HUES64 (cell line): ENCODE data around the gene ADCY9.

Source experiments
- H3K27ac ChIP-seq: 2 replicates; pipeline ENCODE4 v1.7.0; 2013; ENCODE audit warnings: low read depth, low read length, inconsistent platforms
- H3K27me3 ChIP-seq: 2 replicates; pipeline ENCODE4 v1.6.1; 2013; ENCODE audit warnings: mild to moderate bottlenecking, low read length; ENCODE audit not compliant: insufficient read depth
- H3K36me3 ChIP-seq: 2 replicates; pipeline ENCODE4 v1.6.1; 2013; ENCODE audit warnings: mild to moderate bottlenecking, low read length; ENCODE audit not compliant: insufficient read depth
- H3K4me1 ChIP-seq: 2 replicates; pipeline ENCODE4 v1.6.1; 2013; ENCODE audit warnings: mild to moderate bottlenecking, low read length, moderate library complexity; ENCODE audit not compliant: insufficient read depth
- H3K4me3 ChIP-seq: 2 replicates; pipeline ENCODE4 v1.5.1; 2013; ENCODE audit warnings: mild to moderate bottlenecking, low read length, moderate library complexity
- H3K9ac ChIP-seq: 2 replicates; pipeline ENCODE4 v1.6.1; 2013; ENCODE audit warnings: mild to moderate bottlenecking, low read depth, low read length
- H3K9me3 ChIP-seq: 2 replicates; pipeline ENCODE4 v1.6.1; 2013; ENCODE audit warnings: low read depth, low read length; ENCODE audit not compliant: insufficient read depth
- WGBS: fragments of 150-250, 120-280 bp; methylation state at CpG from one replicate; pipeline ENCODE4 v1.1.7; 2013; ENCODE audit warnings: missing lambda C conversion rate; 5-methylcytosine and 5-hydroxymethylcytosine counted together

ADCY9 gene

DNA sequence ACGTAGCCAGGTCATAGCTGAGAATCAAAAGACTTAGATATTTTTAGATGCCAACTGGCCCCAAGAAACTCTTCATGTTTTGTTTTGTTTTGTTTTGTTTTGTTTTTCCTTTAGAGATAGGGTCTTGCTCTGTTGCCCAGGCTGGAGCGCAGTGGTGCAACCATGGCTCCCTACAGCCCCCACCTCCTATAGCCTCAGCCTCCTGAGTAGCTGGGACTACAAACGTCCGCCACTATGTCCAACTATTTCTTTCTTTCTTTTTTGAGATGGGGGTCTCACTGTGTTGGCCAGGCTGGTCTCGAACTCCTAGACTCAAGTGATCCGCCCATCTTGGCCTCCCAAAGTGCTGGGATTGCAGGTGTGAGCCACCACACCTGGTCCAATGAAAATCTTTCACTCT is 107.1 kb downstream of the ADCY9 start:
- Histone ChIP-seq H3K4me3 (no peak overlapping the region), H3K9ac (no peak overlapping the region), H3K27me3 (no peaks in the 10 kb centered on the region), H3K4me1 (peaks cover 26% of the 10 kb centered on the region), H3K9me3 (no peaks in the 10 kb centered on the region), H3K36me3 (no peaks in the 10 kb centered on the region), H3K27ac (no peak overlapping the region)
- 91% methylated on average over 6 of the region's 6 CpGs for WGBS

DNA sequence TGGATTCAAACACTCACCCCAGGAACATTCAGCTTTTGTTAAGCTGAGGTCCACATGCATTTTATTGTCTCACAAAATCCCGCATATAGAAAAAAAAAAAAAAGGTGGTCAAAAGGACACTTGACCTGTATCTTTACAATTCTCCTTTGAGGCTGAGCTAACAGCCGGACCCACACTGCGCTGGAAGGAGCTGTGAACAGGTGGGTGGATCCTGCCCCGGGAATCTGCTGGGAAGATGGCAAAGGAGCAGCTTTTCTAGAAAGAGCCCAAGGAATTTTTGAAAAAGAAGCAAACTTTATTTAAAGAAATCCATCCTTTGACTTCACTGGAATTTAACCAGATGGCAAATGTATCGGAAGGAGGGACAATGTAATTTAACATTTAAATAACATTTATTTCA is 108.1 kb downstream of the ADCY9 start:
- Histone ChIP-seq H3K36me3 (no peaks in the 10 kb centered on the region), H3K4me1 (peaks cover 19% of the 10 kb centered on the region), H3K27me3 (no peaks in the 10 kb centered on the region), H3K27ac (no peak overlapping the region), H3K4me3 (no peak overlapping the region), H3K9me3 (no peaks in the 10 kb centered on the region), H3K9ac (no peak overlapping the region)
- WGBS: 52% methylated on average over 4 of the region's 5 CpGs

DNA sequence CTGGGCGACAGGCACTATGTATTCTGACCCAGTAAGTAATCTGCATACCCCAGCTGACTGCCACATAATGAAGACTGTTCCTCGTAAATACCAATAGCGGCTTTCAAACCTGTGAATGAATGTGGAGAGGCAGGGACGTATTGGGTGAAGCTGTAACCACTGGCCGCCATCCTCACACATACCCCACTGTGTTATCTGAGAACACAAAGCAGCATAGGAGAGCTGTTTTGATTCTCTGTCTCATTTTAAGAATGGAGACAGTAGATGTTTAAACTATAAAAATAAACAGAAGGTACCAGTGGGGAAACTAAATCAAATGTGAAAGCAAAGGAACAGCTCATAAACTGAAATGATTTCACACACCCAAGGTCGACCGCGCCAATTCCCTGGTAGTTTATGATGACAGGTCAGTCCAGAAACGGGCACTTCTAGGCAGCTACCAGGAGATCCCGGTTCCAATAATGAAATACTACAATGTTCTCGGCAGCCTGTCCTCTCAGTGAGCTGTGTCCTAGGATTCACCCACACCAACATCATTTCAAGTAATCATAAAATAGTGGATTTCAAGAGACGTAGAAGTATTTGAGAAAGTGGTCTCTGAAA is 109.7 kb downstream of the ADCY9 start:
- H3K27me3 ChIP-seq: no peaks in the 10 kb centered on the region
- no peak overlapping the region for H3K9ac ChIP-seq
- H3K9me3 ChIP-seq: no peaks in the 10 kb centered on the region
- H3K27ac ChIP-seq: no peak overlapping the region
- H3K4me3 ChIP-seq: no peak overlapping the region
- WGBS: 92% methylated on average over 8 of the region's 12 CpGs
- peaks cover 13% of the 10 kb centered on the region for H3K4me1 ChIP-seq
- H3K36me3 ChIP-seq: no peaks in the 10 kb centered on the region

DNA sequence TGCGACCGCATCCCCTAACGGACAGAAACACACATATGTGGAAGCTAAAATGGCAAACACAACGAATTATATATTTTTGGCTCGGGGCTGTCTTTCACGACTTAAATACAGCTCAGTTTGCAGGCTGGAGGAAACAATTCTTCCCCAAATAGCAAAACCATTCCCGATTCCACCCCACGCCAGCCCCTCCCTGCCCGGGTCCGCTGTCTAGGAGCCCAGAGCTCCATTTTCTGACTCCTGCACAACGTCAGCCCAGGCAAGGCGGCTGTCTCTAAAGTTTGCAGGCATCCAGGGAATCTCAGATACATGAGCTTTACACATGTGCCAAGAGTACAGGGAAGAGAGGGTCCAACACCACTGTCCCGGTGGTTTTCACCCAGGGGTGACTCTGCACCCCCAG is 110.5 kb downstream of the ADCY9 start:
- H3K36me3 ChIP-seq: no peaks in the 10 kb centered on the region
- 93% methylated on average over 13 of the region's 13 CpGs for WGBS
- no peak overlapping the region for H3K4me3 ChIP-seq
- H3K9me3 ChIP-seq: no peaks in the 10 kb centered on the region
- H3K9ac ChIP-seq: no peak overlapping the region
- no peaks in the 10 kb centered on the region for H3K27me3 ChIP-seq
- no peak overlapping the region for H3K27ac ChIP-seq
- peaks cover 13% of the 10 kb centered on the region for H3K4me1 ChIP-seq

DNA sequence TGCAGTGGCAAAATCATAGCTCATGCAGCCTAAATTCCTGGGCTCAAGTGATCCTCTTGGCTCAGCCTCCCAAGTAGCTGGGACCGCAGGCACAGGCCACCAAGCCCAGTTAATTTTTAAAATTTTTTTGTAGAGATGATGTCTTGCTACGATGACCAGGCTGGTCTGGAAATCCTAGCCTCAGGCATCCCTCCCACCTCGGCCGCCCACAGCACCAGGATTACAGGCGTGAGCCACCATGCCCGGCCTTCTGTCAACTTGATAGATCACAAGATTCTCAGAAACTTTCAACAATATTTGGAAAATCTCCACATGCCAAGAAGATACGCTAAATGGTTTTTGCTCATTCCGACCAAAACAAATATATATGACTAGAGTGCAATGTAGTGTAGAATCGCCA is 111.0 kb downstream of the ADCY9 start:
- 90% methylated on average over 9 of the region's 9 CpGs for WGBS
- no peaks in the 10 kb centered on the region for H3K36me3 ChIP-seq
- H3K4me3 ChIP-seq: no peak overlapping the region
- H3K4me1 ChIP-seq: peaks cover 13% of the 10 kb centered on the region
- no peaks in the 10 kb centered on the region for H3K27me3 ChIP-seq
- no peak overlapping the region for H3K27ac ChIP-seq
- no peak overlapping the region for H3K9ac ChIP-seq
- H3K9me3 ChIP-seq: no peaks in the 10 kb centered on the region

DNA sequence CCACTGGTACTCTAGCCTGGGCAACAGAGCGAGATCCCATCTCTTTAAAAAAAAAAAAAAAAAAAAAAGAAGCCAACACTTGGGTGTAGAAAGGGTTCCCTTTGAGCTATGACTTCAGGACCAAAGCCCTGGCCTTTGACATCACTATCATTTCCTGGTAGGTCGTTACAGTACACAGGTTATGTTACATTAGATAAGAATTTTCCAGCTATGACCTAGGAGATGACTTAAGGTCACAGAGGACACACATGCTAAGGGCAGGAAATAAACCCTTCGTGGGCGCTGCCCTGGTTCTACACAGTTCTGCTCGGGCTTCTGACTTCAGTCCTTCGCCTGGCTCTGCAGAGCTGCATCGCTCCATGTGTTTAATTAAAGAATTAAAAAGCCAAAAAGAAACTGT is 112.0 kb downstream of the ADCY9 start:
- Histone ChIP-seq H3K4me1 (peaks cover 18% of the 10 kb centered on the region), H3K27me3 (no peaks in the 10 kb centered on the region)

DNA sequence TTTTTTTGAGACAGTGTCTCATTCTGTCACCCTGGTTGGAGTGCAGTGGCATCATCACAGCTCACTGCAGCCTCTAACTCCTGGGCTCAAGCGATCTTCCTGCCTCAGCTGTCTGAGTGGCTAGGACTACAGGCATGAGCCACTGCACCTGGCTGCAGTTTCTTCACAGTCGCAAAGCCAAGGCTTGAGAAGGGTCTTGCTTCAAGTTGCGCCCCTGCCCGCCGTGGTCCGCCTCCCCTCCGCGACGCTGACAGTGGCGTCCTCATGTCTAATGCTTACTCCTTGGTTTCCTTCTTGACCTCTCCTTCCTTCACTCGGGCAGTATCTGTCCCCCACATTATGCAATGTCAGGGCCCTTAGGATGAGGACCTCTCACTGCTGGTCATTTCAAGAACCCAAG is 112.7 kb downstream of the ADCY9 start:
- no peak overlapping the region for H3K9ac ChIP-seq
- no peaks in the 10 kb centered on the region for H3K27me3 ChIP-seq
- WGBS: 94% methylated on average over 11 of the region's 11 CpGs
- H3K9me3 ChIP-seq: no peaks in the 10 kb centered on the region
- H3K4me3 ChIP-seq: no peak overlapping the region
- no peaks in the 10 kb centered on the region for H3K36me3 ChIP-seq
- peaks cover 23% of the 10 kb centered on the region for H3K4me1 ChIP-seq
- no peak overlapping the region for H3K27ac ChIP-seq

More for the DNA sequence above, 112.0 kb downstream of the ADCY9 start:
- Histone ChIP-seq H3K27ac (no peak overlapping the region), H3K4me3 (no peak overlapping the region), H3K9ac (no peak overlapping the region), H3K36me3 (no peaks in the 10 kb centered on the region), H3K9me3 (no peaks in the 10 kb centered on the region)
- 88% methylated on average over 6 of the region's 7 CpGs for WGBS

DNA sequence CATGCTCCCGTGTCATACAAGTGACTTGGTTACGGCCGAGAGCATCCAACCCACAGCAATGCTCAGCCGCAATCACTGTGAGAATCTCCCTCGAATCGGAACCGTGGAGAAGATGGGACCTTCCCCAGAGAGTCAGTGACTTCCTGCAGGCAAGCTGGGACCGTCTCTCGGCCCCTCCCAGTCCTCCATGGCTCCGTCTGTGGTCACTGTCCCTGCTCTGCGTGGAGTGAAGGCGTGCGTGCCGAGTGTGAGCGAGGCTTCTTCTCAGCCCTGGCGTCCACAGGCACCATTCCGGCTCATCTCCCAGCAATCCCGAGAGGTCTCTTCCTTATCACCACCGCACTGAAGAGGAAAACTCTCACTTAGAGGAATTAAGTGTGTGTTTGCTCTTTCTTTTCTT is 113.1 kb downstream of the ADCY9 start:
- Histone ChIP-seq H3K9me3 (no peaks in the 10 kb centered on the region), H3K27me3 (no peaks in the 10 kb centered on the region), H3K4me3 (no peak overlapping the region), H3K4me1 (peaks cover 20% of the 10 kb centered on the region), H3K36me3 (no peaks in the 10 kb centered on the region), H3K9ac (no peak overlapping the region), H3K27ac (no peak overlapping the region)
- 91% methylated on average over 17 of the region's 19 CpGs for WGBS

DNA sequence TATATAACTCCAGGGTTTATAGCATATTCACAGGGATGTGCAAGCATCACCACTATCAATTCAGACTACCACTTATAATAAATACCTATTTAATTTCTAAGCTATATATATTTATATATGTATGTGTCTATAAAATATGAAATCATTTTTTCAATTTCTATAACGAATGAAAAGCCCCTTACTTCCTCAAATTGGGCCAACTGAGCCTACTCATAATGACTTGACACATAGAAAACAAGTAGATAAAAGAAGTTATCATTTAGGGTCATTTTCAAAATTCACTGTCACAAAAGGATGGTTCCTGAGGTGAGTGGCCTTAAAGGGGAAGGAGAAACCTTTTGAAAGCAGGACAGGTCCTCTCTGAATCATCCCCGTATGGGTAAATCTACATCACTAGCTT is 114.1 kb downstream of the ADCY9 start:
- Histone ChIP-seq H3K36me3 (no peaks in the 10 kb centered on the region), H3K27me3 (no peaks in the 10 kb centered on the region), H3K27ac (no peak overlapping the region), H3K4me1 (peaks cover 10% of the 10 kb centered on the region), H3K9ac (no peak overlapping the region), H3K9me3 (no peaks in the 10 kb centered on the region), H3K4me3 (no peak overlapping the region)
- 86% methylated on average over 1 of the region's 2 CpGs for WGBS

DNA sequence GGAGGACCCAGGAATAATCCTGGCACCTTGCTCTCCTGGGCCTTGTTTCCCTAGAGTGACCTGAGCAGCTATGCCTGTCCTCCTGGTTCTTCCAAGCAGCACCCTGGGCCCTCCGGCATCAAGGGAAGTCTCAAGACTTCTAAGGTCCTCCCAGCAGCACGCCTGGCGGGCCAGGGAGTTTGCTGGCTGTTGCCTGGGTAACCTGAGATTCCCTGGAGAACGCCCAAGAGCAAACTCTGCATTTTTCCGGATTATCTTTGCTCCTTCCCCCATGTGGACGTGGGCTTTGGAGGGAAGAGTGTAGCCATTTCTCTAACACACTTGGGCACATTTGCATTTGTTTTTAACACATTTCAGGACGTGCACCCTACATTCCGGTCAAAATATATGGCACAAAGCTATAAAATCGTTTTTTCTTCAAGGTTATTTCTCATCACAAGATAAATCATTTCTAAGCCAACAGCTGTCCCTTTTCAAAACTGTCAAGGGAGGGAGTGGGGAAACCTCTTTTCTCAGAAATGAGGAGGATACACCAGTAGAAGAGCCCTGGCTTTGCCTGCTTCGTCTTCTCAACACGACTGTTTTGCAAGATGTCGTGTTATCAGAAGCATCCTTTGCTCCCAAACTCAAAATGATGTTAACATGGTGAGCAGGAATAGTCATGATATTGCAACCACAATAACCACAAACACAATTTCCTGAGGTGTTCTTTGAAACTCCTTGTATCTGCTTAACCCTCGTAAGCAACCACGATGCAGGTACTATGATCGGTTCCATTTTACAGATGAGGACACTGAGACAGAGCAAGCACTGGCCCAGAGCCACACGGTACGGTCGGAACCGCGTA is 116.5 kb downstream of the ADCY9 start:
- Histone ChIP-seq H3K9ac (no peak overlapping the region; the same call in 1 of the 2 replicates), H3K9me3 (no peaks in the 10 kb centered on the region)

DNA sequence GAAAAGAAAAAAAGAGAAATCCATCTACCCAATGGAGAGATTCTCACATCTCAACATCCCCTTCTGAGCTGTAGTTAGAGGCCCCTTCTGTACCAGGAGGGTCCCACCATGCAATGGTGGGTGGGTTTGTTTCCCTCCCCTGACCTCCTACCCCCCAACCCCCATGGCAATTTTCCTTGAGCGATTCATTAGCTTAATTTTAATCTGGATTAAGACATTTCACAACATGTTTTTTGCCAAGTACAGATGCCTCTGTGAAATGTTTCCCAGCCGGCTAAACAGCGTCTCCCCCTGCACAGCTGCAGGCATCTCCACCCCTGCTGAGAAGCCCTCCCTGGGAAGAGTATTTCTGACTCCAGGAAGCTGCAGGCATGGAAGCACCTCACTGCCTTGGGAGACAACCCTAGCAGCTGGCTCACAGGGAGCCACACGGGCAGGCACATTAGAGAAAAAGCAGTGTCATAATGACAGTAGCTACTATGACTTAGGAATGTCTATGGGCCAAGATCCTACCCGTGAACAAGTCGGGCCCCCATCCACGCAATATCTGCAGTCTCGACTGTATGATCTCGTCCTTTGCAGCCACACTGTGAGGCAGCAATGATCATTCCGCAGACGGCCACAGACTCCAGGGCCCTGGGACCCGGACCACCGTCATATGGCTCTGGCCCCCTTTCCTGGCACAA is 117.3 kb downstream of the ADCY9 start:
- Histone ChIP-seq H3K27me3 (no peaks in the 10 kb centered on the region), H3K27ac (no peak overlapping the region), H3K9me3 (no peaks in the 10 kb centered on the region), H3K4me3 (no peak overlapping the region), H3K4me1 (peaks cover 10% of the 10 kb centered on the region), H3K9ac (no peak overlapping the region; the same call in 1 of the 2 replicates), H3K36me3 (no peaks in the 10 kb centered on the region)
- WGBS: 74% methylated on average over 13 of the region's 13 CpGs

More for the DNA sequence above, 116.5 kb downstream of the ADCY9 start:
- Histone ChIP-seq H3K27me3 (no peaks in the 10 kb centered on the region), H3K4me3 (no peak overlapping the region), H3K36me3 (no peaks in the 10 kb centered on the region), H3K27ac (no peak overlapping the region), H3K4me1 (peaks cover 10% of the 10 kb centered on the region)
- 77% methylated on average over 20 of the region's 20 CpGs for WGBS
